Measurements from ENCODE around the gene PRAMEF12. TPM values are rescaled to one million over a fixed set of nuclear protein-coding genes. Genes with fewer than 3 reads are reported as not detected.
"Not testable (repeated sequence)": the region's sequence is repeated elsewhere in the genome, so short reads cannot be mapped to it uniquely, and the experiment has no call there.

PRAMEF12 gene
- total RNA-seq, 4 donors from 2014 or later = not detected

GRCh38 chr1:12776801-12777557, 3.4 kb downstream of the PRAMEF12 start:
- Histone ChIP-seq H3K4me3 (no peak overlapping the region), H3K4me1 (no peaks in the 10 kb centered on the region), H3K27me3 (peaks cover 0 to 11% (median 0%) of the 10 kb centered on the region in 4 donors), H3K36me3 (no peaks in the 10 kb centered on the region), H3K9me3 (no peaks in the 10 kb centered on the region), H3K27ac (replicated peaks in 1 of 4) (no peak overlapping the region)
- 84% methylated on average over 8 of the region's 15 CpGs for WGBS
- intact Hi-C loops (cut with DNase I) = no loop called here
- peak; percentile 90 for DNase-seq (ENCODE audit: extremely low spot score)
- TF ChIP-seq POLR2AphosphoS5 (IDR thresholded peaks at IDR 0.05) (no peak), POLR2A (IDR thresholded peaks at IDR 0.05; ENCODE audit: low read depth) (no peak), EP300 (IDR thresholded peaks at IDR 0.05) (no peak), CTCF (IDR thresholded peaks at IDR 0.05) (no peak)

DNA sequence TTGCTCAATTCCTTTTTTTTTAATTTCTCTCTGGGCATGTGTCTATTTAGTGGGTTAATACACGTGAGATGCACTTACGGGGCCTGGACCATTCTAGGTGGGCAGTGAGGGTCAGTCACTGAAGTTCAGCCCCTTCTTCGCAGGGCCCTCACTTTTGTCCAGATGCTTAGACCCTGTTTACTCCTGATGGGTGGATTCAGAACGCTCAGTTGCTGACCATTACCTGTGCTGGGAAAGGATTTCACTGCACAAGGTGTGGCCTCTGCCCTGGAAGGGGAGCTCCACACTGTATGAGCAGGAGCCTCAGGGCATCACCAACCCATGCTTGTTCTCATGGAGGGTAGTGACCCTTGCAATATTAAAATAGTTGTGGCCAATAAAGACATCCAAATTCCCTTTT, 4.5 kb downstream of the PRAMEF12 start:
- 75% methylated on average over 4 of the region's 4 CpGs for WGBS
- Histone ChIP-seq H3K9me3 (peaks cover 0 to under 1% (median under 1%) of the 10 kb centered on the region in 4 donors), H3K4me3 (no peak overlapping the region), H3K27ac (replicated peaks in 1 of 4) (no peak overlapping the region), H3K4me1 (no peaks in the 10 kb centered on the region), H3K36me3 (no peaks in the 10 kb centered on the region), H3K27me3 (peaks cover 0 to 5% (median 0%) of the 10 kb centered on the region in 4 donors)
- TF ChIP-seq POLR2AphosphoS5 (IDR thresholded peaks at IDR 0.05) = no peak
- no peak for DNase-seq (ENCODE audit: extremely low spot score)
- intact Hi-C loops (cut with DNase I) = no loop called here

DNA sequence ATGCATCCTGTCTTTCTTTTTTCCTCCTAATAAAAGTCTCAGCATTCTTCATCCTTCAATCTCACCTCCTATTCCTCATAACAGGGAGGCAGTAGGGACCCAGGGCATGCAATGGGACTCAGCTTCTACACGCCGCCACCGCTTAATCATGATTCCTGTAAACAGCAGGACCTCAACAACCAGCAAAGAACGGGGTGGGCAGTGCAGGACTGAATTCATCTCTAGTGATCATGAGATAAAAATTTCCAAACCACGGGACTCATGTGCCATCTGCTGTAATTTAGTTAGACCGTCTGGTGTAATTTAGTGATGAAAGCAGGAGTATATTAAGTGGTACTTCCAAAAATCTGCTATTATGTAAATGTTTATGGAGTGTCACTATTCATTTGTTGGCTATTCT, 5.4 kb downstream of the PRAMEF12 start:
- Histone ChIP-seq H3K36me3 (no peaks in the 10 kb centered on the region), H3K9me3 (peaks cover 0 to 8% (median 4%) of the 10 kb centered on the region in 4 donors), H3K27me3 (peaks cover 0 to 5% (median 0%) of the 10 kb centered on the region in 4 donors), H3K27ac (replicated peaks in 1 of 4) (no peak overlapping the region), H3K4me3 (no peak overlapping the region), H3K4me1 (no peaks in the 10 kb centered on the region)
- 78% methylated on average over 6 of the region's 6 CpGs for WGBS
- intact Hi-C loops (cut with DNase I) = no loop called here
- TF ChIP-seq POLR2A (IDR thresholded peaks at IDR 0.05; ENCODE audit: low read depth) = no peak
- TF ChIP-seq CTCF (IDR thresholded peaks at IDR 0.05) = no peak
- TF ChIP-seq EP300 (IDR thresholded peaks at IDR 0.05) = no peak
- no peak for TF ChIP-seq POLR2AphosphoS5 (IDR thresholded peaks at IDR 0.05)
- no peak for DNase-seq (ENCODE audit: extremely low spot score)

DNA sequence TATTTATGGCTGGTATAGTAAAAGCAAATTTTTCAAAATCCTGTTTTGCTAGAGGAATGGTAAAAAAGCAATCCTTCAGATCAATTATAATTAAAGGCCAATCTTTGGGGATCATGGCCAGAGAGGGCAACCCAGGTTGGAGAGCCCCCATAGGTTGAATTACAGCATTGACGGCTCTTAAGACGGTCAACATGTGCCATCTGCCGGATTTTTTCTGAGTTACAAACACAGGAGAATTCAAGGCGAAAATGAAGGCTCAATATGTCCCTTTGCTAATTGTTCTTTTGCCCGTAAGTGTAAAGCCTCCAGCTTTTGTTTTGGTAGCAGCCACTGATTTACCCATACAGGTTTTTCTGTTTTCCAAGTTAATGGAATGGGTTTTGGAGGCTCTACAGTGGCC, 8.0 kb downstream of the PRAMEF12 start:
- H3K27ac ChIP-seq (replicated peaks in 1 of 4); DNase-seq (ENCODE audit: extremely low spot score); H3K4me1 ChIP-seq; H3K36me3 ChIP-seq; intact Hi-C loops (cut with DNase I); H3K27me3 ChIP-seq; H3K4me3 ChIP-seq: not testable (repeated sequence)
- WGBS = 51% methylated on average over 5 of the region's 5 CpGs
- peaks cover 0 to 30% (median 20%) of the 10 kb centered on the region in 4 donors for H3K9me3 ChIP-seq

- 26% methylated on average over 6 of the region's 7 CpGs for whole genome bisulfite sequencing
- H3K27me3 ChIP-seq; DNase-seq (ENCODE audit: extremely low spot score); H3K27ac ChIP-seq (replicated peaks in 1 of 4); intact Hi-C loops (cut with DNase I); H3K4me3 ChIP-seq; H3K4me1 ChIP-seq; H3K36me3 ChIP-seq: not testable (repeated sequence)
- peaks cover 0 to 30% (median 20%) of the 10 kb centered on the region in 4 donors for H3K9me3 ChIP-seq
These were observed 10.2 kb downstream of the PRAMEF12 start for GRCh38 chr1:12783783-12784182.

- H3K36me3 ChIP-seq; intact Hi-C loops (cut with DNase I); H3K4me1 ChIP-seq; H3K27me3 ChIP-seq; H3K4me3 ChIP-seq; H3K27ac ChIP-seq (replicated peaks in 1 of 4): not testable (repeated sequence)
- peak; percentile 39 for DNase-seq (ENCODE audit: extremely low spot score)
- WGBS = 92% methylated on average over 7 of the region's 8 CpGs
- peaks cover 0 to 30% (median 20%) of the 10 kb centered on the region in 4 donors for H3K9me3 ChIP-seq
These were observed 11.2 kb downstream of the PRAMEF12 start for GRCh38 chr1:12784729-12785128.

DNA sequence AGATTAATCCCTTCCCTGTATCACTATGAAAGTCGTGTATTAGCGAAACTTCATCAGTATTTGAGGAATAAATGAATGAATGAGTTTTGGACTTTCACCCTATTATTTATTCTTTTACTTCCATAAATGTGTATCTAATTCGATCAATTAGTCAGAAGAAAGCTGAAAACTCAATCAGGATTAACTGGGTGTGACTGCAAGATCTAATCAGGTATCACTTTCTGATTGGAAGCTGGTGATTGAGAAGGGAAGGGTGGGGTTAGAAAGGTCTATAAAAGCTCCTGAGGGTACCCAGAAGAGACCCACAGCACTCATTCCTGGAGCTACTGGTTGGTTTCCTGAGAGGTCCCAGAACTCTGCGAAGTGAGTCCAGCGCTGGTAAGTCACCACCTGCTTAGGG, 17.6 kb downstream of the PRAMEF12 start, which contains the start of gene PRAMEF1:
Gene PRAMEF1 (plus strand): TSS at position 301 of the 400 bp plus-strand sequence. CDS start 1,831 bp downstream, outside the sequence.
- H3K27ac ChIP-seq (replicated peaks in 1 of 4); intact Hi-C loops (cut with DNase I); H3K4me3 ChIP-seq; H3K36me3 ChIP-seq; H3K4me1 ChIP-seq; H3K27me3 ChIP-seq; DNase-seq (ENCODE audit: extremely low spot score); H3K9me3 ChIP-seq: not testable (repeated sequence)
- 66% methylated on average over 3 of the region's 5 CpGs for WGBS
